Measurements from ENCODE around the gene ACVR1C.

- TF ChIP-seq CTCF (conservative IDR thresholded peaks at IDR 0.05) (no peak), ZFX (IDR thresholded peaks at IDR 0.05) (no peak)
These were observed 22.1 kb downstream of the ACVR1C start for GRCh38 chr2:157606534-157606933.
